RCC 7860 (cell line): ENCODE data around the gene PDZRN3.

Experiments
- DNase-seq: peaks from one replicate; pipeline ENCODE4 v3.0.0-alpha.2; 2015; ENCODE audit warnings: low spot score
- FAIRE-seq: peaks from 2 replicates; lab custom pipeline; 2012; peaks lifted over from hg19 to GRCh38; lab: Jason Lieb, UNC

Gene PDZRN3

GRCh38 chr3:73361591-73361990 is 263.1 kb downstream of the PDZRN3 start:
- DNase-seq (no peak), FAIRE-seq (no peak)

- DNase-seq (no peak), FAIRE-seq (no peak)
Measured at GRCh38 chr3:73353649-73354217, 271.0 kb downstream of the PDZRN3 start.

GRCh38 chr3:73352841-73353645 is 271.7 kb downstream of the PDZRN3 start:
- FAIRE-seq (no peak), DNase-seq (no peak)

- DNase-seq = no peak
- no peak for FAIRE-seq
Measured at GRCh38 chr3:73351423-73352071, 273.2 kb downstream of the PDZRN3 start.

GRCh38 chr3:73350996-73351395 is 273.7 kb downstream of the PDZRN3 start:
- DNase-seq (no peak), FAIRE-seq (no peak)

- DNase-seq (no peak), FAIRE-seq (no peak)
Measured at GRCh38 chr3:73349657-73350056, 275.1 kb downstream of the PDZRN3 start.

GRCh38 chr3:73342077-73342476 is 282.7 kb downstream of the PDZRN3 start:
- no peak for DNase-seq
- no peak for FAIRE-seq

GRCh38 chr3:73341272-73341935 is 283.3 kb downstream of the PDZRN3 start:
- FAIRE-seq (no peak), DNase-seq (no peak)

- DNase-seq (no peak), FAIRE-seq (no peak)
Measured at GRCh38 chr3:73332558-73332957, 292.2 kb downstream of the PDZRN3 start.
